Activated B cell treated with CpG ODN at 0.5 μM for 24 hours (primary cell): ENCODE results near the gene ALAS2. TPM values are rescaled to one million over a fixed set of nuclear protein-coding genes. Genes with fewer than 3 reads are reported as not detected.

Source experiments
- ATAC-seq: fragments of 200-7000 bp; cut with Tn5 transposase; one replicate; pipeline ENCODE4 v1.10.0; 2021; ENCODE audit warnings: low read depth, mild to moderate bottlenecking, moderate library complexity
- CTCF ChIA-PET: fragments of 350-600 bp; sonication (Branson Sonifier 250); formaldehyde crosslinking; loops from one replicate; lab custom pipeline; 2021; ENCODE audit warnings: antibody characterized with exemption; lab: Charles Lee
- POLR2A ChIA-PET: fragments of 350-600 bp; sonication (Branson Sonifier 250); formaldehyde crosslinking; loops from one replicate; lab custom pipeline; 2021; ENCODE audit warnings: antibody characterized with exemption; lab: Charles Lee
- DNase-seq: peaks from one replicate; pipeline ENCODE4 v3.0.0; 2022
- H3K27ac Mint-ChIP-seq: one replicate; pipeline ENCODE4 v1.8.0; 2020; ENCODE audit warnings: mixed read lengths
- H3K27me3 Mint-ChIP-seq: one replicate; pipeline ENCODE4 v1.8.0; 2021; ENCODE audit warnings: mixed read lengths
- H3K36me3 Mint-ChIP-seq: one replicate; pipeline ENCODE4 v1.8.0; 2021; ENCODE audit warnings: low read depth, mixed read lengths
- H3K4me1 Mint-ChIP-seq: one replicate; pipeline ENCODE4 v1.8.0; 2021; ENCODE audit warnings: mixed read lengths
- H3K4me3 Mint-ChIP-seq: one replicate; pipeline ENCODE4 v1.8.0; 2020; ENCODE audit warnings: mild to moderate bottlenecking, mixed read lengths
- H3K9me3 Mint-ChIP-seq: one replicate; pipeline ENCODE4 v1.8.0; 2020; ENCODE audit warnings: mixed read lengths
- CTCF ChIP-seq: fragments of 200-600 bp; IDR thresholded peaks from one replicate; pipeline ENCODE4 v1.8.0; 2022; ENCODE audit warnings: antibody characterized with exemption, mild to moderate bottlenecking
- intact Hi-C: fragments of 100-400 bp; cut with micrococcal nuclease; formaldehyde crosslinking; loops from one replicate; pipeline ENCODE4 v1.15.1; 2024
- total RNA-seq: library from RNA; stranded (reverse); gene quantifications from 2 replicates; pipeline ENCODE4 v1.2.3, GENCODE V29; 2022

The ALAS2 gene
- total RNA-seq, 1 donor from 2014 or later = 0.82 TPM

GRCh38 chrX:54961750-54962149 lies 69.0 kb downstream of the ALAS2 start:
- Mint-ChIP-seq H3K9me3 (no peaks in the 10 kb centered on the region), H3K27ac (no peak overlapping the region), H3K4me3 (no peak overlapping the region), H3K4me1 (no peaks in the 10 kb centered on the region), H3K36me3 (no peaks in the 10 kb centered on the region), H3K27me3 (no peaks in the 10 kb centered on the region)
- ChIA-PET POLR2A (no interaction called here), CTCF (no interaction called here)
- DNase-seq (no peak), ATAC-seq (no peak)
- intact Hi-C loops = no loop called here
- no peak for TF ChIP-seq CTCF

Other genes with a start within 250 kb of the ALAS2 start
- gene ITIH6, start 232.7 kb downstream of the ALAS2 start, total RNA-seq = not detected in 2 replicates
- 44.0 and 49.4 TPM in 2 replicates for gene MAGED2, start 223.2 kb downstream of the ALAS2 start, total RNA-seq
- 2.6 TPM in 2 replicates for gene TRO, start 110.2 kb downstream of the ALAS2 start, total RNA-seq
- 0.71 and 0.73 TPM in 2 replicates for gene PFKFB1, start 36.8 kb downstream of the ALAS2 start, total RNA-seq
- 19.6 and 22.2 TPM in 2 replicates for gene APEX2, start 30.6 kb downstream of the ALAS2 start, total RNA-seq
- gene PAGE2B, start 44.1 kb upstream of the ALAS2 start, total RNA-seq = not detected in 2 replicates
- not detected in 2 replicates for gene PAGE2, start 58.0 kb upstream of the ALAS2 start, total RNA-seq
- 0.67 and 1.8 TPM in 2 replicates for gene PAGE5, start 189.4 kb upstream of the ALAS2 start, total RNA-seq
- not detected in 2 replicates for gene PAGE3, start 233.9 kb upstream of the ALAS2 start, total RNA-seq